Heart left ventricle (tissue), 16 donors: ENCODE measurements around the gene KPNA4. TPM values are rescaled to one million over a fixed set of nuclear protein-coding genes. Genes with fewer than 3 reads are reported as not detected.

Source experiments
- ATAC-seq, 4 donors: fragments of 200-7000 bp; cut with Tn5 transposase; one replicate each; pipeline ENCODE4 v1.9.1; 2020 to 2022; ENCODE audit warnings: moderate library complexity in 4 of 4, mild to moderate bottlenecking in 3 of 4, moderate number of reproducible peaks in 1 of 4
- DNase-seq, 5 donors: peaks; one replicate each; pipeline ENCODE4 v3.0.0-alpha.2; 2020
- H3K27ac ChIP-seq, 12 donors: fragments of 200-600 bp; sonication (generic) in 4 of 12; one replicate each; pipeline versions ENCODE4 v1.5.0 to v1.8.0; 2016 to 2022; ENCODE audit warnings: mild to moderate bottlenecking in 2 of 12
- H3K27me3 ChIP-seq, 9 donors: fragments of 200-600 bp; sonication (generic) in 2 of 9; one replicate each; pipeline versions ENCODE4 v1.5.1 to v1.8.0; 2016 to 2022; ENCODE audit warnings: mild to moderate bottlenecking in 3 of 9
- H3K36me3 ChIP-seq, 9 donors: fragments of 200-600 bp; sonication (generic) in 2 of 9; one replicate each; pipeline versions ENCODE4 v1.5.0 to v1.8.0; 2018 to 2022; ENCODE audit warnings: mild to moderate bottlenecking in 2 of 9
- H3K4me1 ChIP-seq, 12 donors: fragments of 200-600 bp; sonication (generic) in 4 of 12; one replicate each; pipeline versions ENCODE4 v1.5.0 to v1.8.0; 2016 to 2022; ENCODE audit warnings: mild to moderate bottlenecking in 3 of 12
- H3K4me3 ChIP-seq, 12 donors: fragments of 200-600 bp; sonication (generic) in 4 of 12; one replicate each; pipeline versions ENCODE4 v1.5.0 to v1.8.0; 2017 to 2022; ENCODE audit warnings: mild to moderate bottlenecking in 9 of 12, moderate library complexity in 4 of 12
- H3K9me3 ChIP-seq, 12 donors: fragments of 200-600 bp; sonication (generic) in 4 of 12; one replicate each; pipeline versions ENCODE4 v1.5.0 to v1.8.0; 2016 to 2022; ENCODE audit warnings: mild to moderate bottlenecking in 1 of 12
- POLR2A ChIP-seq, 2 donors: fragments of 450-650 bp; IDR thresholded peaks; one replicate each; pipeline ENCODE4 v1.6.1; 2017; ENCODE audit warnings: antibody characterized with exemption in 2 of 2, mild to moderate bottlenecking in 2 of 2, moderate library complexity in 2 of 2
- WGBS, 4 donors: extraction: QIAGEN DNeasy Blood & Tissue Kit in 2 of 4; methylation state at CpG; one replicate each; pipeline versions ENCODE4 v1.1.5 to v1.1.7; 2013 to 2018; 5-methylcytosine and 5-hydroxymethylcytosine counted together
- intact Hi-C, 10 donors: fragments of 100-400 bp; cut with DNase I; formaldehyde crosslinking; loops; one replicate each; pipeline versions ENCODE4 v1.11.1 to v1.14.2; 2022
- polyA plus RNA-seq, 2 donors: library from polyadenylated mRNA; stranded (reverse); fragments of 200-250 nt; gene quantifications; one replicate each; pipeline ENCODE4 v1.2.3, GENCODE V29; 2013
- total RNA-seq, 9 donors: library from RNA; depleted of rRNA in 2 of 9; stranded (reverse); fragments of >200 nt in 2 of 9; fragmentation: NEBNext Ultra II Directional in 3 of 9; extraction: Animal tissue kit (Norgen Biotek cat#: 25700) in 3 of 9; gene quantifications; one replicate each; pipeline versions ENCODE4 v1.1.0 to v1.2.4, GENCODE V29; 2016 to 2023
- TF ChIP-seq, protein P1 (sequence below), 12 donors: fragments of 200-600 bp; sonication (generic) in 4 of 12; IDR thresholded peaks; one replicate each; pipeline versions ENCODE4 v1.5.0 to v1.8.0; 2018 to 2022; ENCODE audit warnings: antibody characterized with exemption in 12 of 12, mild to moderate bottlenecking in 5 of 12
- donor health status: ischemic (EF 13 %, LVEDD 7.1; RV severe dilation, severe dysfunction).
- donor health status: healthy with polysubstance abuse.
- donor health status: DM: no; HTN: yes; CAD: no.
- donor health status: DM: no; HTN: no; CAD: no.
- donor health status: ischemic (EF 25% LVEDD 6.9; RV normal size, moderate dysfunction).
- donor health status: ischemic (EF 25% LVEDD 5.7; RV mildly dilated, moderate dysfunction).
- donor health status: healthy.
- donor health status: DM: yes; HTN: yes; CAD: no.
- donor health status: ischemic (EF 35%, LVEDD 5.7; RV mildly dilated, moderate dysfunction).
- donor health status: nonischemic (EF 11% LVEDD 7.7; RV severe dilation, severe dysfunction).
- donor health status: DM: yes; HTN: yes; CAD: no.
- donor health status: PGD.
- donor health status: ischemic (EF 29% LVEDD 5.4; RV normal size, mild dysfunction).
- donor health status: nonischemic (EF 23%, LVEDD 6.1; RV moderate dilation, normal function).

Gene KPNA4
- total and polyA plus RNA-seq, 11 donors = 29.1 to 198 (median 128) TPM

DNA sequence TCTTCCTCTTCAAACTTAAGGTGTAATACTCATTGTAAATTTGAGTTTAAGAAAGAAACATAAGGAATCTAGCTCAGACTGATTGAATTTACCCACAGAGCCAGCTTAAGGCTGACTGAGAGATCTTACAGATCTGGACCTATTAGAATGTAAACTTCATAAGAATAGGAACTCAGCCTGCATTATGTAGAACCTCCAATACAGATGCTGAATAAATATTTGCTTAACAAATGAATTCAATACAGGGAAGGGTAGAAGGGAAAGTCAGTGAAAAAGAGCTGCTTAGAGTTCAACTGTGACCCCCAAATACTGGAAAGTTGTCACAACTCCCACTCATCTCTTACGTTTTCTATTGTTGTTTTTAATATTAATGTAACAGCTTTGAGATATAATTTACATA, 11.5 kb downstream of the KPNA4 start:
- TF ChIP-seq POLR2A (IDR thresholded peaks at IDR 0.05) = no peak
- TF ChIP-seq, protein P1, sequence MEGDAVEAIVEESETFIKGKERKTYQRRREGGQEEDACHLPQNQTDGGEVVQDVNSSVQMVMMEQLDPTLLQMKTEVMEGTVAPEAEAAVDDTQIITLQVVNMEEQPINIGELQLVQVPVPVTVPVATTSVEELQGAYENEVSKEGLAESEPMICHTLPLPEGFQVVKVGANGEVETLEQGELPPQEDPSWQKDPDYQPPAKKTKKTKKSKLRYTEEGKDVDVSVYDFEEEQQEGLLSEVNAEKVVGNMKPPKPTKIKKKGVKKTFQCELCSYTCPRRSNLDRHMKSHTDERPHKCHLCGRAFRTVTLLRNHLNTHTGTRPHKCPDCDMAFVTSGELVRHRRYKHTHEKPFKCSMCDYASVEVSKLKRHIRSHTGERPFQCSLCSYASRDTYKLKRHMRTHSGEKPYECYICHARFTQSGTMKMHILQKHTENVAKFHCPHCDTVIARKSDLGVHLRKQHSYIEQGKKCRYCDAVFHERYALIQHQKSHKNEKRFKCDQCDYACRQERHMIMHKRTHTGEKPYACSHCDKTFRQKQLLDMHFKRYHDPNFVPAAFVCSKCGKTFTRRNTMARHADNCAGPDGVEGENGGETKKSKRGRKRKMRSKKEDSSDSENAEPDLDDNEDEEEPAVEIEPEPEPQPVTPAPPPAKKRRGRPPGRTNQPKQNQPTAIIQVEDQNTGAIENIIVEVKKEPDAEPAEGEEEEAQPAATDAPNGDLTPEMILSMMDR (IDR thresholded peaks at IDR 0.05) = no peak
- peaks cover 0 to 5% (median 0%) of the 10 kb centered on the region in 9 donors for H3K36me3 ChIP-seq
- intact Hi-C loops = no loop called here
- no peaks in the 10 kb centered on the region for H3K27me3 ChIP-seq
- no peak overlapping the region for H3K4me3 ChIP-seq
- WGBS, 4 donors = 46 to 65% (median 57%) methylated on average over 1 of the region's 1 CpG
- no peak overlapping the region for H3K27ac ChIP-seq
- ATAC-seq (no peak), DNase-seq (no peak)
- H3K9me3 ChIP-seq = peaks cover 0 to 22% (median 0%) of the 10 kb centered on the region in 12 donors
- peaks cover 0 to 38% (median 26%) of the 10 kb centered on the region in 12 donors for H3K4me1 ChIP-seq

DNA sequence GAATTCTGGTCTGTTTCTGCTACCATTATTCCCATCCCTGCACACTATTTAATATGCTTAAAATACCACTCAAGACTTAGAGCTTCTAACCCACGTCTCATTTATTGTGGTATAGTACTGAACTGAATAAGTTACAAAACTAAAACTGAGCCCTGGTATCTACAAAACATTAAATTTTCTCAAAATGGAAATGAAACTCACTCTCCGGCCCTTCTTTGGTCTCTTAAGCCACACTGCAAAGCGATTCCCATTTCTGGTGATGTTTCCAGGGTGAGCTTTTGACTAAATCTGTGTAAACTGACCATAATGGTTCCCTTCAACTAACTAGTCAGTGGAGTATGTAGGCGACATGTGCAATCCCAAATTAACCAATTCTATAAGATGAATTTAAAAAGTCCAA, 18.6 kb downstream of the KPNA4 start:
- peaks cover 0 to 22% (median 0%) of the 10 kb centered on the region in 12 donors for H3K9me3 ChIP-seq
- TF ChIP-seq, protein P1 (IDR thresholded peaks at IDR 0.05) = no peak
- no peak for TF ChIP-seq POLR2A (IDR thresholded peaks at IDR 0.05)
- no peak for ATAC-seq
- no peak overlapping the region for H3K27ac ChIP-seq
- H3K4me3 ChIP-seq = no peak overlapping the region
- WGBS, 4 donors = 91 to 97% (median 94%) methylated on average over 4 of the region's 4 CpGs
- no peaks in the 10 kb centered on the region for H3K36me3 ChIP-seq
- H3K27me3 ChIP-seq = no peaks in the 10 kb centered on the region
- intact Hi-C loops = no loop called here
- DNase-seq = no peak
- H3K4me1 ChIP-seq = peaks cover 0 to 58% (median 22%) of the 10 kb centered on the region in 12 donors

DNA sequence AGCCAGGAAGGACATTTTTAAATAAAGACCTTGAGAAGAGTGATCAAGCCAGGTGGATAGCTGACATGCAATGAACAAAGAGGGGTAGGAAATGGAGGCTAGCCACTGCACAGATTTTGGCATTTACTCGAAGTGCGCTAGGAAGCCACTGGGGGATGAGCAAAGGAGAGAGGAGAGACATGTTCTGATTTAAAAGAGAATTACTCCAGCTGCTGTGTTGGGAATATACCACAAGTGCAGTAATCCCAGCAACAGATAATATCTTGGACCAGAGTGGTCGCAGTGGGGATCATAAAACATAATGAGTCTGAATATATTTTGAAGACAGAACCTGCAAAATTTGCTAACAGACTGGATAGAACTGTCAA, 19.9 kb downstream of the KPNA4 start:
- DNase-seq (no peak), ATAC-seq (no peak)
- H3K9me3 ChIP-seq = peaks cover 0 to 16% (median 0%) of the 10 kb centered on the region in 12 donors
- no peaks in the 10 kb centered on the region for H3K36me3 ChIP-seq
- no peak overlapping the region for H3K4me3 ChIP-seq
- TF ChIP-seq, protein P1 (IDR thresholded peaks at IDR 0.05) = no peak
- TF ChIP-seq POLR2A (IDR thresholded peaks at IDR 0.05) = no peak
- peaks cover 0 to 70% (median 23%) of the 10 kb centered on the region in 12 donors for H3K4me1 ChIP-seq
- intact Hi-C loops = no loop called here
- H3K27ac ChIP-seq = peak overlapping the region in 1 of 12 donors; percentile 15
- no peaks in the 10 kb centered on the region for H3K27me3 ChIP-seq
- 70 to 78% (median 73%) methylated on average over 3 of the region's 3 CpGs for WGBS, 4 donors

DNA sequence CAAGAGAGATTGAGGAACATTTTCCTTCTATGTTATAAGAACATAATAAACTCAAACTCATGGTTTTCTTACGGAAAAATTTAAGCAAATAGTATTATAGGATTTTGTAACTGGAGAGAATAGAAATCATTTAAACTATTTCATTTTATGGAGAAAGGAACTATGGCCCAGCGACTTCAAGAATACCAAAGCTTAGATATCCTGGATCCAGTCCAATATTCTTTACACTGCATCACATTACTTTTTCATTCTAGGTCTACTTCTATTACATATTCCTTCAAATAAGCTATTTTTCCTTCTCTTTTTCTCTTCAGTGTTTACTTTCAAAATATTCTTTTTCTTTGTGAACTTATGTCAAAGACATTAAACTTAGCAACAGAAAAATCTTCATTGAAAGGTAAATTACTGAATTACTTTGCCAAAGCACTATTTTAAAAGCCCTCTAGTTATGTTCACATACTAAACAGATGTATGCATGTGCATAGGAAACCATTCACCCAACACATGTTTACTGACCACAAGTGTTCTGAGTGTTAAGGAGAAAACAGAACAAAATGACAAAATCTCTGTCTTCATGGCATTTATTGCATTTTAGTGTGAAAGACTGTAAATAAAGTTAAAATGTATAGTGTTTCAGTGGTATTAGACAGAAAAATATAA, 20.4 kb downstream of the KPNA4 start:
- 64 to 73% (median 66%) methylated on average over 2 of the region's 2 CpGs for WGBS, 4 donors
- no peak for TF ChIP-seq POLR2A (IDR thresholded peaks at IDR 0.05)
- intact Hi-C loops = no loop called here
- no peak for ATAC-seq
- no peaks in the 10 kb centered on the region for H3K27me3 ChIP-seq
- H3K9me3 ChIP-seq = peaks cover 0 to 11% (median 0%) of the 10 kb centered on the region in 12 donors
- no peak for DNase-seq
- H3K4me3 ChIP-seq = no peak overlapping the region
- peak overlapping the region in 1 of 12 donors; percentile 15 for H3K27ac ChIP-seq
- peaks cover 0 to 70% (median 23%) of the 10 kb centered on the region in 12 donors for H3K4me1 ChIP-seq
- no peaks in the 10 kb centered on the region for H3K36me3 ChIP-seq
